Measurements from ENCODE around the gene DOCK8. TPM values are rescaled to one million over a fixed set of nuclear protein-coding genes. Genes with fewer than 3 reads are reported as not detected.

Gene DOCK8
- total RNA-seq, 2 donors from 2014 or later = 24.6 to 35.5 TPM

GRCh38 chr9:511861-512260 lies 297.2 kb downstream of the DOCK8 start:
- 90% methylated on average over 1 of the region's 1 CpG for WGBS

GRCh38 chr9:512555-513272 lies 298.0 kb downstream of the DOCK8 start:
- H3K36me3 ChIP-seq = no peaks in the 10 kb centered on the region
- WGBS = 43% methylated on average over 3 of the region's 3 CpGs
- no peaks in the 10 kb centered on the region for H3K4me1 ChIP-seq (replicated peaks)
- H3K27me3 ChIP-seq (replicated peaks; ENCODE audit: insufficient read depth) = no peaks in the 10 kb centered on the region
- H3K9me3 ChIP-seq = no peaks in the 10 kb centered on the region
- H3K4me3 ChIP-seq = no peak overlapping the region
- TF ChIP-seq, protein P1, sequence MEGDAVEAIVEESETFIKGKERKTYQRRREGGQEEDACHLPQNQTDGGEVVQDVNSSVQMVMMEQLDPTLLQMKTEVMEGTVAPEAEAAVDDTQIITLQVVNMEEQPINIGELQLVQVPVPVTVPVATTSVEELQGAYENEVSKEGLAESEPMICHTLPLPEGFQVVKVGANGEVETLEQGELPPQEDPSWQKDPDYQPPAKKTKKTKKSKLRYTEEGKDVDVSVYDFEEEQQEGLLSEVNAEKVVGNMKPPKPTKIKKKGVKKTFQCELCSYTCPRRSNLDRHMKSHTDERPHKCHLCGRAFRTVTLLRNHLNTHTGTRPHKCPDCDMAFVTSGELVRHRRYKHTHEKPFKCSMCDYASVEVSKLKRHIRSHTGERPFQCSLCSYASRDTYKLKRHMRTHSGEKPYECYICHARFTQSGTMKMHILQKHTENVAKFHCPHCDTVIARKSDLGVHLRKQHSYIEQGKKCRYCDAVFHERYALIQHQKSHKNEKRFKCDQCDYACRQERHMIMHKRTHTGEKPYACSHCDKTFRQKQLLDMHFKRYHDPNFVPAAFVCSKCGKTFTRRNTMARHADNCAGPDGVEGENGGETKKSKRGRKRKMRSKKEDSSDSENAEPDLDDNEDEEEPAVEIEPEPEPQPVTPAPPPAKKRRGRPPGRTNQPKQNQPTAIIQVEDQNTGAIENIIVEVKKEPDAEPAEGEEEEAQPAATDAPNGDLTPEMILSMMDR (IDR thresholded peaks at IDR 0.05) = no peak
- TF ChIP-seq POLR2A (IDR thresholded peaks at IDR 0.05) (no peak), POLR2AphosphoS5 (IDR thresholded peaks at IDR 0.05) (no peak)
- intact Hi-C loops (cut with DNase I) = no loop called here
- H3K27ac ChIP-seq = no peak overlapping the region
- DNase-seq (ENCODE audit: low spot score) = no peak

More at GRCh38 chr9:511861-512260, 297.2 kb downstream of the DOCK8 start:
- TF ChIP-seq, protein P1 (IDR thresholded peaks at IDR 0.05) = no peak
- TF ChIP-seq POLR2AphosphoS5 (IDR thresholded peaks at IDR 0.05) (no peak), POLR2A (IDR thresholded peaks at IDR 0.05) (no peak)
- intact Hi-C loops (cut with DNase I) = no loop called here
- H3K4me3 ChIP-seq = no peak overlapping the region
- H3K4me1 ChIP-seq (replicated peaks) = no peaks in the 10 kb centered on the region
- no peak for DNase-seq (ENCODE audit: low spot score)
- no peaks in the 10 kb centered on the region for H3K9me3 ChIP-seq
- no peak overlapping the region for H3K27ac ChIP-seq
- no peaks in the 10 kb centered on the region for H3K36me3 ChIP-seq
- no peaks in the 10 kb centered on the region for H3K27me3 ChIP-seq (replicated peaks; ENCODE audit: insufficient read depth)

Other genes starting within 250 kb of the DOCK8 start
- 10 to 100 TPM in 1 of 2 donors, 1 to 10 TPM in 1; 7.8 to 12.7 TPM for gene WASHC1, start 185.4 kb upstream of the DOCK8 start, total RNA-seq
- gene FOXD4, start 96.4 kb upstream of the DOCK8 start, total RNA-seq = under 1 TPM; 0.46 to 0.51 TPM
- 10 to 100 TPM; 37.5 to 49.4 TPM for gene ZNG1A, start 35.8 kb upstream of the DOCK8 start, total RNA-seq